DMS53 (cell line): Measurements from ENCODE around the gene NAT16.
A peak's percentile ranks its signal among the peaks of the same experiment; 100 is the strongest.

Experiments used
- DNase-seq: peaks from one replicate; lab custom pipeline; 2025; lab: John Stamatoyannopoulos, UW

The NAT16 gene

GRCh38 chr7:101180130-101180755 lies at the start of gene NAT16:
Gene NAT16 (minus strand): TSS chr7:101180293. CDS start chr7:101174807, 5,486 bp downstream.
- no peak for DNase-seq

- DNase-seq: no peak
Measured at GRCh38 chr7:101226721-101227120, 46.6 kb upstream of the NAT16 start.

- no peak for DNase-seq
Measured at GRCh38 chr7:101225650-101226049, 45.6 kb upstream of the NAT16 start.

- DNase-seq: no peak
Measured at GRCh38 chr7:101223528-101223927, 43.4 kb upstream of the NAT16 start.

- DNase-seq: no peak
Measured at GRCh38 chr7:101222275-101222830, 42.3 kb upstream of the NAT16 start.

GRCh38 chr7:101220295-101220694 lies 40.2 kb upstream of the NAT16 start:
- DNase-seq: no peak

GRCh38 chr7:101218236-101219125 lies 38.4 kb upstream of the NAT16 start:
- peak; percentile 91 for DNase-seq

- DNase-seq: peak; percentile 100
Measured at GRCh38 chr7:101217388-101218235, 37.5 kb upstream of the NAT16 start, which contains the start of the genes PLOD3 and ZNHIT1. Gene PLOD3 (minus strand): TSS chr7:101217581. CDS start chr7:101217274, 307 bp downstream. Gene ZNHIT1 (plus strand): TSS chr7:101218165. CDS start chr7:101218196, 31 bp downstream.

GRCh38 chr7:101216860-101217387 lies 36.8 kb upstream of the NAT16 start:
- DNase-seq: peak; percentile 68

GRCh38 chr7:101216001-101216859 lies 36.1 kb upstream of the NAT16 start:
- DNase-seq: peak; percentile 69

- DNase-seq: no peak
Measured at GRCh38 chr7:101212014-101212413, 31.9 kb upstream of the NAT16 start.

- DNase-seq: no peak
Measured at GRCh38 chr7:101211501-101211900, 31.4 kb upstream of the NAT16 start.

- no peak for DNase-seq
Measured at GRCh38 chr7:101210143-101210542, 30.1 kb upstream of the NAT16 start.

GRCh38 chr7:101208794-101209193 lies 28.7 kb upstream of the NAT16 start:
- DNase-seq: no peak

- DNase-seq: no peak
Measured at GRCh38 chr7:101207459-101207858, 27.4 kb upstream of the NAT16 start.

- no peak for DNase-seq
Measured at GRCh38 chr7:101206665-101207042, 26.6 kb upstream of the NAT16 start.

GRCh38 chr7:101205901-101206664 lies 26.0 kb upstream of the NAT16 start:
- no peak for DNase-seq

GRCh38 chr7:101203740-101204738 lies 23.9 kb upstream of the NAT16 start:
- peak; percentile 28 for DNase-seq

- DNase-seq: no peak
Measured at GRCh38 chr7:101202603-101202918, 22.5 kb upstream of the NAT16 start.
